GM21825 (cell line): ENCODE measurements around the gene LEAP2.

Source experiments
- ATAC-seq: cut with Tn5 transposase; IDR thresholded peaks from one replicate; pipeline ENCODE4 v1.9.1; 2021; ENCODE audit warnings: mild to moderate bottlenecking, moderate library complexity; ENCODE audit not compliant: unreplicated experiment

LEAP2 gene

GRCh38 chr5:132876020-132876759 is 2.7 kb downstream of the LEAP2 start:
- ATAC-seq = no peak

- ATAC-seq = no peak
These were observed 4.0 kb downstream of the LEAP2 start for GRCh38 chr5:132877466-132877865.

- ATAC-seq = no peak
These were observed 4.5 kb downstream of the LEAP2 start for GRCh38 chr5:132877938-132878337.

DNA sequence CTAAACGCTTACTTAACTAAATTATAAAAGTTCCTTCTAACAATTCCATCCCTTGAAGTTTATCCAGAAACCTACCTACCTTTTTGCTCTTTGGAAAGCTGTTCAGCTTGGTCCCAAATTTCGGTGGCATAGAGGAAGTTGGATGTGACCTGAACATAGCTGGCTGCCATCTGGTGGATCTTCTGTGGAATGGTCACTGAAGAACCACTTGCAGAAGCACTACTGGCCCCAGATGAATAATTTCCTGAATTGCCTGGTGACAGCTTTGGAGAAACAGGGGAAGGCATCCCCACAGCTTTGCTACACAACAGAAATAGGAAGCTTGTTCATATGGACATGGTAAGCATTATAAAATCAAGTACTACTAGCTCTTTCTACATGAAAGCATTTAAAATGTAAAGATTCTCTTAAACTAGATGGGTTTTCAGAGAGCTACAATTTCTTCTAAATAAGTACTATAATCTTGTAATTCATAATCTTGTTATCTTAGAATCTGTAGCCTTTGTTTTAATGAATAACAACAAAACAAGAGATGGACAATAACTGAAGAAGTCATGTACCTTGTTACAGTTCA is 9.9 kb downstream of the LEAP2 start:
- peak; percentile 49 for ATAC-seq

- ATAC-seq = no peak
These were observed 11.1 kb downstream of the LEAP2 start for GRCh38 chr5:132884548-132884947.

DNA sequence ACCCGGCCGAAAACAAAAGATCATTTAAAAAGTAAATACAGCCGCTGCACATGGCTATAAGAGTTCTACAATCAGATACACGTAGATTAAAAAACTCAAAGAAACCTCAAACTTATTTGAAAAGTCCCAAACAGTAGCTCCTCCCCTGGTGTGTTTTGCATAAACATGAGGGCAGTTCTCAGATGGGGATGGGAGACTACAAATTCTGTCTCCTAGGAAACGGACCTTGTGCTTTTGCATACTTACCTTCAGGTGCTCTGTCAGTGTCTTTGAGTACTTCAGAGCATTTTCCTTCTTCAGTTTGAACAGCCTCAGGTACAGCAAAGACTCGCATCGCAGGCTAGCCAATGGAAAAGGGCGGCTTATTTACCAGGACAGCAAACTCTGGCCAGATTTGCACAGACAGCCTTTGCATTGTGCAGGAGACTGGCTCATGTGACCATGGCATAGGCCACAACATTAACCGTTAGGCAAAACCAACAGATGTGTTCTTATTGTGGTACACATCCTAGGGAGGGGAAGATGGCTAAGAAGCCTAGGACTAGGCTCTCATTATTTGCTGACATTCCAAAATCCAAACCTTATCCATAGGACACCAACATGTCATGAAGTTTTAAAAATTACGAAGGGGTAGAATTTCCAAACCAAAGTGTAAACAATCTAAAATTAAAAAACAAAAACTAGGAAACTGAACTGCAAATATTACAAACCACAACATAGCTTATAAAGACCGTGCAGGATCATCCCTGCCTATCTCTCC is 12.8 kb downstream of the LEAP2 start:
- no peak for ATAC-seq

GRCh38 chr5:132887283-132887682 is 13.8 kb downstream of the LEAP2 start:
- no peak for ATAC-seq

- ATAC-seq = no peak
These were observed 16.0 kb downstream of the LEAP2 start for GRCh38 chr5:132889501-132889900.

DNA sequence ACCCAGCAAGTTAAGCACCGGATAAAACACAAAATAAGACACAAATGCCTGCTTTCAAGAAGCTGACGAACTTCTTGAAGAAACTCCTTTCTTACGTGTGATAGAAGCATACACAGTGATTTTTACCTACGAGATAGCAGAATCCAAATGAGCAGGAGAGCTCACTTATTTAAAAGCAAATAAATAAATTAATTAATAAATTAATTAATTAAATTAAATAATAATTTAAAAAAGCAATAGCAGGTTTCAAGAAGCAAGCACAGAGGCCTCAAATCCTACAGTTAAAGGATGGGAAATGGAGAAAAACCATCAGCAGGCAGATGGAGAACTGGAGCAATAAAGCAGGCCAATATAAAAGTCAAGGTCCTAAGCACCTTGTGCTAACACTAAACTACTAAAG is 17.3 kb downstream of the LEAP2 start:
- no peak for ATAC-seq

- no peak for ATAC-seq
These were observed 22.3 kb downstream of the LEAP2 start for GRCh38 chr5:132895719-132896305.

DNA sequence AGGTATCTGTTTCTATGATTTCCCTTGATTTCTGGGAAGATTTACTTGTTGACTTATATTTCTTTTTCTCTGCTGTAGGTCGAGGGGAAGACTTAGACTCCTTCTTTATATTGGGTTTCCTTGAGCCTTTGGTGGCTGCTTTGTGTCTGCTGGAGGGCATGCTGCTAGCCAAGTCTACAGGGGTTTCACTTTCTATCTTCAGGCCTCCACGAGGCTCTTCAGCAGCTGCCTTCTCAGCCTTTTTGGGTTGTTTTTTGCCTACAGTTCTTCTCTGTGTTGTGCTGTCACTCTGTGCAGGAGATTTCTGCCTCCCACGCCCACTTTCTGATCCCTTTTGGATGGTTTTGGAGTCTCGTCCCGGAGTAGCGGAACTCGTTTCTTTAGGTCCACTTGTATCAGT is 23.2 kb downstream of the LEAP2 start:
- no peak for ATAC-seq

DNA sequence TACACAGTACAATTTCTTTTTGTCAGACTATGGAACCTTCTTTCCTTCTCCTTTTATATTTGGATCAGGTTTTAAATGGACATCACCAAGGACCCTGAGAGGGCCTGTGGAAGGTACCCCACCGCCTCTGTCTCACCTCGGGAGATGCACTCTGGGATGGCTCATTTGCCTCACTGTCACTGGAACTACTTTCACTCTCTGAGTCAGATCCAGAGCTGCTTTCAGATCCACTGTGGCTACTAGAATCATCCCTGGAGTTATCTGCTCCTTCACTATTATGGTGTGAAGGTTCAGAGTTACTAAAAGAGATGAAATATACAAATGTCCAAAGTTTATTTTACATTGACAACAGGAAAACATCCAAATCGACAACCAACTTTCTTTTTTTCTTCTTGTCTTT is 24.6 kb downstream of the LEAP2 start:
- ATAC-seq = no peak

DNA sequence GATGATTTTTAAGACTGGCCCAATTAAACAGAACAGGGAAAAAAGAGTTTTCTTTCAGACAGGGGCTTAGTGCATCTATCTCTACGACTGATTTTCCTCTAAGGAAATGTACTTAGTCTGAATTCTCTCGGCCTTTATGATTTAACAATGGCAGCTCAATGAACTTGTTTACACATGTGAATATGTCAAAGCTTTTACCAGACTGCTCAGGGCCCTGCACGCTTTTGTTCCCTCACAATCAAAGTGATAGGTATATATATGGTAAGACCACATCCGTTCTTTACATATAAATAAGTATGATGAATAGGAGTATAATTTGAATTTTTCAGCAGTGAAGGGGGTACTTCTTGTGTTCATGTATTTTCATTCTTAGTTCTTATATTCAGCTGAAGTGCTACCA is 27.6 kb downstream of the LEAP2 start:
- no peak for ATAC-seq

DNA sequence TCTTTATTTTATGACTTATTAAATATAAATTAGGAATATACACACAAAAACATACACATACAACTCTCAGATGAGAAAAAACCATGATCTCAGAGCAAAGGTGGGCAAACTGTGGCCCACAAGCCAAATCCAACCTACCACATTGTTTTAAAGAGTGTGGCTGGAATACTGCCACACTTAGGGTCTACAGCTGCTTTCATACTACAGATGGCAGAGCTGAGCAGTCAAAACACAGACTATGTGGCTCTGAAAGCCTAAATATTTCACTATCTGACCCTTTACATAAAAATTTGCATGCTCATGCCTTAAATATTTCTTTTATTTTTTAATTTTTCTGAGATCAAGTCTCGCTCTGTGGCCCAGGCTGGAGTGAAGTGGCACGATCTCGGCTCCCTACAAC is 28.3 kb downstream of the LEAP2 start:
- no peak for ATAC-seq

DNA sequence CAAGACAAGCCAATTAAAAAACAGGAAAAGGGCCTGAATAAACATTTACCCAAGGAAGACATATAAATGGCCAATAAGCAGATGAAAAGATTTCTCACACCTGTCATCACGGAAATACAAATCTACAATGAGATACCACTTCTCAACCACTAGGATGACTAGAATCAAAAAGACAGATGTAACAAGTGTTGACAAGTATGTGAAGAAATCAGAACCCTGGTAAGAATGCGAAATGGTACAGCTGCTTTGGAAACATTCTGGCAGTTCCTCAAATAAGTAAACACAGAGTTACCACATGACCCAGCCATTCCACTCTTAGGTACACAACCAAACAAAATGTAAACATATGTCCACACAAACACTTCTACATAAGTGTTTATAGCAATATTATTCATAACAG is 32.5 kb downstream of the LEAP2 start:
- ATAC-seq = no peak

GRCh38 chr5:132907161-132907560 is 33.7 kb downstream of the LEAP2 start:
- ATAC-seq = no peak

DNA sequence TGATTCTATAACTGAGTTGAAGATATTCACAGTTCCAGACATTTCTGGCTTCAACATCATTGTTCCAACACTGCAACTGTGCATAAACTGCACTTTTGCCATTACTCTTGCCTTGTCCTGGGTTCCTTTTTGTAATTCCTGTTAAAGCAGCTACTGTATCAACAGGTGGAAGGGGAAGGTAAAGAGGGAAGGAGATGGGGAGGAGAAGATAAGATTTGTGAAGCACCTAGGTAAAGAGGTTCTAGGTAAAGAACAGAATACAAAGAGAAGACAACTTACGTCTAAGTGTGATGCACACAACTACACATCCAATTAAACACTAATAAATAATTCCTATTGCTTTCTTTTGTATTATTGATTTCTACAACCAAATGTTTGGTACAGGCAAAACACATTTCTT is 36.2 kb downstream of the LEAP2 start:
- no peak for ATAC-seq

GRCh38 chr5:132915681-132916080 is 42.2 kb downstream of the LEAP2 start:
- ATAC-seq = no peak

GRCh38 chr5:132916086-132916485 is 42.6 kb downstream of the LEAP2 start:
- no peak for ATAC-seq
